Subcutaneous abdominal adipose tissue (tissue), 5 donors: ENCODE results near the gene TFRC.
"Not testable (repeated sequence)": the region's sequence is repeated elsewhere in the genome, so short reads cannot be mapped to it uniquely, and the experiment has no call there.

Experiments used
- H3K27ac ChIP-seq: one replicate; pipeline ENCODE4 v1.7.0; 2013; ENCODE audit warnings: low read depth, mild to moderate bottlenecking, inconsistent platforms, low read length, moderate library complexity
- H3K27me3 ChIP-seq, 5 donors: one replicate each; pipeline ENCODE4 v1.7.0; 2013; ENCODE audit warnings: low read length in 5 of 5, inconsistent platforms in 1 of 5; ENCODE audit not compliant: control insufficient read depth in 5 of 5, insufficient read depth in 4 of 5
- H3K36me3 ChIP-seq, 5 donors: one replicate each; pipeline ENCODE4 v1.7.0; 2013; ENCODE audit warnings: low read length in 5 of 5; ENCODE audit not compliant: control insufficient read depth in 5 of 5, insufficient read depth in 5 of 5
- H3K4me1 ChIP-seq, 5 donors: one replicate each; pipeline ENCODE4 v1.7.0; 2013; ENCODE audit warnings: low read length in 5 of 5, mild to moderate bottlenecking in 3 of 5, moderate library complexity in 1 of 5; ENCODE audit not compliant: control insufficient read depth in 5 of 5, insufficient read depth in 5 of 5
- H3K4me3 ChIP-seq, 5 donors: one replicate each; pipeline ENCODE4 v1.7.0; 2013; ENCODE audit warnings: low read length in 5 of 5, low read depth in 1 of 5
- H3K9ac ChIP-seq, 5 donors: one replicate each; pipeline ENCODE4 v1.7.0; 2013; ENCODE audit warnings: low read length in 5 of 5, mild to moderate bottlenecking in 4 of 5, moderate library complexity in 3 of 5
- H3K9me3 ChIP-seq, 5 donors: one replicate each; pipeline ENCODE4 v1.7.0; 2013; ENCODE audit warnings: low read length in 5 of 5; ENCODE audit not compliant: control insufficient read depth in 5 of 5
- donor health status: healthy.
- donor health status: healthy.
- donor health status: healthy.
- donor health status: healthy.
- donor health status: healthy.

The TFRC gene

GRCh38 chr3:196008929-196009328, 73.0 kb downstream of the TFRC start:
- H3K9me3 ChIP-seq, result peaks cover 0 to 5% (median 2%) of the 10 kb centered on the region in 5 donors
- no peak overlapping the region for H3K4me3 ChIP-seq
- H3K9ac ChIP-seq, result no peak overlapping the region
- no peaks in the 10 kb centered on the region for H3K4me1 ChIP-seq
- H3K27ac ChIP-seq, result no peak overlapping the region
- no peaks in the 10 kb centered on the region for H3K36me3 ChIP-seq
- peaks cover 0 to 10% (median 6%) of the 10 kb centered on the region in 5 donors for H3K27me3 ChIP-seq

- H3K27ac ChIP-seq, result no peak overlapping the region
- H3K4me1 ChIP-seq, result no peaks in the 10 kb centered on the region
- no peak overlapping the region for H3K9ac ChIP-seq
- peaks cover 0 to 5% (median 2%) of the 10 kb centered on the region in 5 donors for H3K9me3 ChIP-seq
- H3K4me3 ChIP-seq, result no peak overlapping the region
- peaks cover 0 to 10% (median 6%) of the 10 kb centered on the region in 5 donors for H3K27me3 ChIP-seq
- no peaks in the 10 kb centered on the region for H3K36me3 ChIP-seq
Measured at GRCh38 chr3:196008387-196008786, 73.5 kb downstream of the TFRC start.

GRCh38 chr3:196007744-196008335, 74.0 kb downstream of the TFRC start:
- Histone ChIP-seq H3K4me1 (no peaks in the 10 kb centered on the region), H3K36me3 (no peaks in the 10 kb centered on the region), H3K4me3 (no peak overlapping the region), H3K27me3 (peaks cover 0 to 7% (median 3%) of the 10 kb centered on the region in 5 donors), H3K27ac (no peak overlapping the region), H3K9ac (no peak overlapping the region), H3K9me3 (peaks cover 0 to 5% (median 2%) of the 10 kb centered on the region in 5 donors)

GRCh38 chr3:196005338-196005737, 76.6 kb downstream of the TFRC start:
- not testable (repeated sequence) for H3K36me3 ChIP-seq, H3K9ac ChIP-seq, H3K4me1 ChIP-seq, H3K27ac ChIP-seq, H3K27me3 ChIP-seq, H3K4me3 ChIP-seq, H3K9me3 ChIP-seq

- H3K36me3 ChIP-seq, H3K27ac ChIP-seq: not testable (repeated sequence)
Measured at GRCh38 chr3:196004359-196005052, 77.4 kb downstream of the TFRC start.

GRCh38 chr3:196003611-196004010, 78.3 kb downstream of the TFRC start:
- Histone ChIP-seq H3K9me3 (no peaks in the 10 kb centered on the region), H3K9ac (no peak overlapping the region), H3K36me3 (no peaks in the 10 kb centered on the region), H3K27me3 (peaks cover 0 to 6% (median 2%) of the 10 kb centered on the region in 5 donors), H3K4me1 (no peaks in the 10 kb centered on the region), H3K4me3 (no peak overlapping the region), H3K27ac (no peak overlapping the region)

More at GRCh38 chr3:196004359-196005052, 77.4 kb downstream of the TFRC start:
- H3K4me1 ChIP-seq, H3K9me3 ChIP-seq, H3K27me3 ChIP-seq, H3K9ac ChIP-seq, H3K4me3 ChIP-seq: not testable (repeated sequence)

GRCh38 chr3:196002721-196003120, 79.2 kb downstream of the TFRC start:
- H3K4me1 ChIP-seq, H3K27ac ChIP-seq, H3K9me3 ChIP-seq, H3K4me3 ChIP-seq, H3K27me3 ChIP-seq, H3K36me3 ChIP-seq, H3K9ac ChIP-seq: not testable (repeated sequence)

GRCh38 chr3:196001240-196001639, 80.7 kb downstream of the TFRC start:
- H3K27ac ChIP-seq, H3K4me1 ChIP-seq, H3K4me3 ChIP-seq, H3K36me3 ChIP-seq, H3K9me3 ChIP-seq, H3K9ac ChIP-seq, H3K27me3 ChIP-seq: not testable (repeated sequence)

- not testable (repeated sequence) for H3K9ac ChIP-seq, H3K27me3 ChIP-seq, H3K4me3 ChIP-seq, H3K27ac ChIP-seq, H3K4me1 ChIP-seq, H3K9me3 ChIP-seq, H3K36me3 ChIP-seq
Measured at GRCh38 chr3:196000360-196000950, 81.4 kb downstream of the TFRC start.

GRCh38 chr3:195999896-196000295, 82.0 kb downstream of the TFRC start:
- H3K27me3 ChIP-seq, result no peaks in the 10 kb centered on the region
- H3K9me3 ChIP-seq, result no peaks in the 10 kb centered on the region
- H3K4me1 ChIP-seq, result no peaks in the 10 kb centered on the region
- no peaks in the 10 kb centered on the region for H3K36me3 ChIP-seq
- H3K27ac ChIP-seq, result no peak overlapping the region
- H3K9ac ChIP-seq, result no peak overlapping the region
- H3K4me3 ChIP-seq, result no peak overlapping the region
